ENCODE data around the gene CFDP1.

- TF ChIP-seq CTCF (IDR thresholded peaks at IDR 0.05) (no peak), POLR2A (IDR thresholded peaks at IDR 0.05) (no peak)
These were observed 56.7 kb downstream of the CFDP1 start for GRCh38 chr16:75376475-75377161.

All from suprapubic skin (tissue), 3 donors.